K562 (cell line): ENCODE measurements around the gene TNFRSF19. TPM values are rescaled to one million over a fixed set of nuclear protein-coding genes. Genes with fewer than 3 reads are reported as not detected.

Experiments used
- ATAC-seq: fragments of 200-7000 bp; cut with Tn5 transposase; 3 replicates; pipeline ENCODE4 v1.9.1; 2020; ENCODE audit warnings: moderate library complexity
- BruUV-seq: library from RNA; stranded (reverse); fragments of 400-500 nt; replicated peaks from 2 replicates; lab custom pipeline; 2021; lab: Mats Ljungman, UMichigan
- CTCF ChIA-PET: fragments of 300-600 bp; formaldehyde crosslinking; extraction: SDS; loops from one replicate; lab custom pipeline; 2021; ENCODE audit warnings: low intra/inter-chr PET ratio; lab: Yijun Ruan, JAX
- POLR2A ChIA-PET: fragments of 300-600, 350-650 bp; sonication (Branson Sonifier 250); formaldehyde crosslinking; extraction: SDS; loops from one replicate; lab custom pipeline; 2021; ENCODE audit warnings: antibody characterized with exemption, inconsistent platforms; lab: Yijun Ruan, JAX
- DNase-seq, 4 experiments: peaks; one replicate each; pipeline versions ENCODE4 v3.0.0 to v3.0.0-alpha.2; 2011 to 2018; ENCODE audit warnings: low spot score in 3 of 4, mixed read lengths in 3 of 4; ENCODE audit errors: extremely low read depth in 1 of 4
- FAIRE-seq: peaks from 2 replicates; lab custom pipeline; 2011; peaks lifted over from hg19 to GRCh38; lab: Jason Lieb, UNC
- H2AFZ ChIP-seq: 2 replicates; pipeline ENCODE4 v1.6.0; 2011; ENCODE audit warnings: low read depth, low read length, control low read depth, inconsistent platforms
- H3K27ac ChIP-seq: fragments of 200-600 bp; 3 replicates; pipeline ENCODE4 v1.8.0; 2011; ENCODE audit warnings: low read depth, mild to moderate bottlenecking, control low read depth, inconsistent platforms, low read length, moderate library complexity, mixed read lengths; ENCODE audit errors: extremely low read depth
- H3K27me3 ChIP-seq, 2 experiments: fragments of 300-600 bp in 1 of 2; 2 replicates in 1 of 2; 3 replicates in 1 of 2; pipeline versions ENCODE4 v1.6.0 to v1.8.0; 2011; ENCODE audit warnings: inconsistent platforms in 2 of 2, low read length in 2 of 2, mild to moderate bottlenecking in 1 of 2, mixed read lengths in 1 of 2, moderate library complexity in 1 of 2; ENCODE audit not compliant: control insufficient read depth in 2 of 2, insufficient read depth in 2 of 2
- H3K36me3 ChIP-seq: fragments of 300-600 bp; 3 replicates; pipeline ENCODE4 v1.8.0; 2011; ENCODE audit warnings: mild to moderate bottlenecking, low read length, inconsistent platforms; ENCODE audit not compliant: control insufficient read depth, insufficient read depth
- H3K4me1 ChIP-seq, 2 experiments: fragments of 200-600 bp in 1 of 2; replicated peaks in 1 of 2; 2 replicates in 1 of 2; 3 replicates in 1 of 2; pipeline versions ENCODE4 v1.5.1 to v1.8.0; 2011; ENCODE audit warnings: inconsistent platforms in 2 of 2, low read length in 2 of 2, mild to moderate bottlenecking in 1 of 2, mixed read lengths in 1 of 2, moderate library complexity in 1 of 2; ENCODE audit not compliant: control insufficient read depth in 2 of 2, insufficient read depth in 2 of 2
- H3K4me2 ChIP-seq: 2 replicates; pipeline ENCODE4 v1.6.1; 2011; ENCODE audit warnings: low read length, control low read depth, inconsistent platforms, mixed read lengths; ENCODE audit not compliant: insufficient read depth
- H3K4me3 ChIP-seq: fragments of 200-600 bp; sonication (generic), shearing (Covaris generic); 2 replicates; pipeline ENCODE4 v1.5.1; 2016; ENCODE audit warnings: control low read depth, inconsistent platforms
- H3K79me2 ChIP-seq: fragments of 200-600 bp; 3 replicates; pipeline ENCODE4 v1.8.0; 2011; ENCODE audit warnings: low read length, inconsistent platforms; ENCODE audit not compliant: control insufficient read depth, insufficient read depth
- H3K9ac ChIP-seq, 2 experiments: 2 replicates each; pipeline versions ENCODE4 v1.6.0 to v1.6.1; 2011; ENCODE audit warnings: low read depth in 2 of 2, low read length in 2 of 2, control low read depth in 1 of 2, inconsistent platforms in 1 of 2, mild to moderate bottlenecking in 1 of 2, mixed read lengths in 1 of 2; ENCODE audit not compliant: insufficient read depth in 1 of 2
- H3K9me1 ChIP-seq: one replicate; pipeline ENCODE4 v1.6.0; 2011; ENCODE audit warnings: inconsistent platforms, mild to moderate bottlenecking, low read length, moderate library complexity; ENCODE audit not compliant: control insufficient read depth, insufficient read depth
- H3K9me3 ChIP-seq: replicated peaks from 2 replicates; pipeline ENCODE4 v1.5.1; 2011; ENCODE audit warnings: low read depth, low read length, inconsistent platforms; ENCODE audit not compliant: control insufficient read depth, insufficient read depth
- H4K20me1 ChIP-seq: replicated peaks from 2 replicates; pipeline ENCODE4 v1.6.1; 2011; ENCODE audit warnings: low read length, inconsistent platforms, mixed read lengths; ENCODE audit not compliant: control insufficient read depth, insufficient read depth
- KAT2B ChIP-seq: IDR thresholded peaks from one replicate; pipeline ENCODE4 v1.6.1; 2012; ENCODE audit warnings: low read depth, mild to moderate bottlenecking, control low read depth, inconsistent platforms, low read length, moderate library complexity
- SRSF7 ChIP-seq: fragments of 200-400 bp; formaldehyde crosslinking; optimal IDR thresholded peaks from 2 replicates; pipeline ENCODE3; 2017; ENCODE audit warnings: mild to moderate bottlenecking, low read depth, low read length
- ZC3H8 ChIP-seq: fragments of 450-650 bp; IDR thresholded peaks from 2 replicates; pipeline ENCODE4 v1.6.1; 2017
- WGBS: fragments of 100-300 bp; shearing (Covaris generic); methylation state at CpG from one replicate; pipeline ENCODE4 v1.1.6; 2016; ENCODE audit warnings: low coverage, mixed read lengths; ENCODE audit not compliant: insufficient coverage; ENCODE audit errors: missing lambda C conversion rate; 5-methylcytosine and 5-hydroxymethylcytosine counted together
- in situ Hi-C: fragments of 300-500 bp; cut with MboI; formaldehyde crosslinking; loops from 4 replicates; pipeline ENCODE4 v1.15.0; 2018; ENCODE audit warnings: inconsistent platforms, mixed read lengths
- intact Hi-C: fragments of 100-400 bp; cut with micrococcal nuclease; formaldehyde crosslinking; loops from 2 replicates; pipeline ENCODE4 v1.14.2; 2022
- polyA plus RNA-seq, 8 experiments: library from polyadenylated mRNA; depleted of rRNA in 4 of 8; stranded (reverse) in 5 of 8; unstranded in 3 of 8; fragments of >200 nt; fragmentation: Nextera tagmentation in 2 of 8; fragmentation: Illumina TruSeq in 1 of 8; extraction: Ambion mirVana in 2 of 8; extraction: Trizol in 1 of 8; gene quantifications; 2 replicates each; pipeline versions ENCODE4 v1.2.1 to v1.2.3, GENCODE V29; 2011 to 2014; ENCODE audit warnings: inconsistent platforms in 1 of 8, missing spikeins in 1 of 8
- total RNA-seq, 7 experiments: library from RNA; depleted of rRNA in 6 of 7; stranded (reverse); fragments of >200 nt in 6 of 7; fragmentation: Illumina TruSeq in 2 of 7; extraction: Trizol in 2 of 7; gene quantifications; 2 replicates each; pipeline versions ENCODE4 v1.2.1 to v1.2.3, GENCODE V29; 2011 to 2021; ENCODE audit warnings: low replicate concordance in 1 of 7
- TF ChIP-seq, protein P1 (sequence below), 2 experiments: fragments of 450-650 bp; formaldehyde crosslinking in 1 of 2; IDR thresholded peaks; 2 replicates each; pipeline versions ENCODE4 v1.4.0 to v1.6.1; 2014 to 2020; ENCODE audit warnings: mild to moderate bottlenecking in 2 of 2, borderline replicate concordance in 1 of 2, low read depth in 1 of 2
- TF ChIP-seq, protein P2 (sequence below): fragments of 250-450 bp; sonication (Bioruptor Pico); IDR thresholded peaks from 2 replicates; pipeline ENCODE4 v1.5.0; 2022; ENCODE audit warnings: mild to moderate bottlenecking
- TF ChIP-seq, protein P3 (sequence below): fragments of 450-650 bp; formaldehyde crosslinking; IDR thresholded peaks from 2 replicates; pipeline ENCODE4 v1.4.0; 2020; ENCODE audit warnings: mild to moderate bottlenecking, moderate library complexity
- TF ChIP-seq, protein P4 (sequence below), 2 experiments: fragments of 450-650 bp in 1 of 2; sonication (generic) in 1 of 2; formaldehyde crosslinking; conservative IDR thresholded peaks; 2 replicates each; pipeline versions ENCODE4 v1.4.0 to v1.8.1; 2020 to 2022; ENCODE audit warnings: mild to moderate bottlenecking in 1 of 2, missing genetic modification reagents in 1 of 2

TNFRSF19 gene
- total and polyA plus RNA-seq, 9 of the 15 experiments (the other 6 are each of a cell fraction or from before 2014, with no cell fraction given) = 0.01 to 0.07 TPM; not detected in 7

DNA sequence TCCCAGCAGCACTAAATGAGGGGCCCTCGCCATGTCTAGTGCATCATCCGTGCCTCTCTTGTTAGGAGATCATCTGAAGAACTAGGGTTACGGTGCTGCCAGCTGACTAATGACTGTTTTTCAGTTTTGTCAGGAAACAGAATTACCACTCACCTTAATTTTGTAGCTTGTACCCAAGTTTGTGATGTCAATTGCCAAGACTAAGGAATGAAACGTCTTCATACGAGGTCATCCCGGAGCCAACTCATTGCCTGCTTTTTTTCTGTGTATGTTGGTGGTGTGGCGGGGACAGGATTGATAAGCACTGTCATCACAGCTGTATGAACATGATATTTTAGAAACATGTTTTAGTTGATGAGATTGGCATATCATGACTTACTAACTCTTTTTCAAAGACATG is 100.6 kb downstream of the TNFRSF19 start:
- Histone ChIP-seq H3K4me2 (no peak overlapping the region), H4K20me1 (no peaks in the 10 kb centered on the region), H3K27ac (no peak overlapping the region), H3K4me1 (no peaks in the 10 kb centered on the region), H3K9ac (no peak overlapping the region), H2AFZ (no peak overlapping the region), H3K9me3 (no peaks in the 10 kb centered on the region), H3K9me1 (no peaks in the 10 kb centered on the region), H3K36me3 (no peaks in the 10 kb centered on the region), H3K27me3 (peaks cover 2 to 5% of the 10 kb centered on the region in 2 experiments; a peak in 2 of 5 replicates), H3K79me2 (no peaks in the 10 kb centered on the region), H3K4me3 (no peak overlapping the region)
- FAIRE-seq (no peak), DNase-seq (no peak), ATAC-seq (no peak)
- CTCF ChIA-PET = no interaction called here
- intact Hi-C loops = no loop called here
- 5% methylated on average over 5 of the region's 7 CpGs for WGBS
- in situ Hi-C loops = no loop called here
- POLR2A ChIA-PET = no interaction called here
- BruUV-seq = no TSS peak
- TF ChIP-seq SRSF7 (no peak), ZC3H8 (no peak), KAT2B (no peak)
- TF ChIP-seq, protein P1, sequence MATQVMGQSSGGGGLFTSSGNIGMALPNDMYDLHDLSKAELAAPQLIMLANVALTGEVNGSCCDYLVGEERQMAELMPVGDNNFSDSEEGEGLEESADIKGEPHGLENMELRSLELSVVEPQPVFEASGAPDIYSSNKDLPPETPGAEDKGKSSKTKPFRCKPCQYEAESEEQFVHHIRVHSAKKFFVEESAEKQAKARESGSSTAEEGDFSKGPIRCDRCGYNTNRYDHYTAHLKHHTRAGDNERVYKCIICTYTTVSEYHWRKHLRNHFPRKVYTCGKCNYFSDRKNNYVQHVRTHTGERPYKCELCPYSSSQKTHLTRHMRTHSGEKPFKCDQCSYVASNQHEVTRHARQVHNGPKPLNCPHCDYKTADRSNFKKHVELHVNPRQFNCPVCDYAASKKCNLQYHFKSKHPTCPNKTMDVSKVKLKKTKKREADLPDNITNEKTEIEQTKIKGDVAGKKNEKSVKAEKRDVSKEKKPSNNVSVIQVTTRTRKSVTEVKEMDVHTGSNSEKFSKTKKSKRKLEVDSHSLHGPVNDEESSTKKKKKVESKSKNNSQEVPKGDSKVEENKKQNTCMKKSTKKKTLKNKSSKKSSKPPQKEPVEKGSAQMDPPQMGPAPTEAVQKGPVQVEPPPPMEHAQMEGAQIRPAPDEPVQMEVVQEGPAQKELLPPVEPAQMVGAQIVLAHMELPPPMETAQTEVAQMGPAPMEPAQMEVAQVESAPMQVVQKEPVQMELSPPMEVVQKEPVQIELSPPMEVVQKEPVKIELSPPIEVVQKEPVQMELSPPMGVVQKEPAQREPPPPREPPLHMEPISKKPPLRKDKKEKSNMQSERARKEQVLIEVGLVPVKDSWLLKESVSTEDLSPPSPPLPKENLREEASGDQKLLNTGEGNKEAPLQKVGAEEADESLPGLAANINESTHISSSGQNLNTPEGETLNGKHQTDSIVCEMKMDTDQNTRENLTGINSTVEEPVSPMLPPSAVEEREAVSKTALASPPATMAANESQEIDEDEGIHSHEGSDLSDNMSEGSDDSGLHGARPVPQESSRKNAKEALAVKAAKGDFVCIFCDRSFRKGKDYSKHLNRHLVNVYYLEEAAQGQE (IDR thresholded peaks at IDR 0.05; ENCODE audit: borderline replicate concordance) = no peak
- TF ChIP-seq, protein P1 (CRISPR knock-in tag; IDR thresholded peaks at IDR 0.05; ENCODE audit: low read depth) = no peak
- TF ChIP-seq, protein P2, sequence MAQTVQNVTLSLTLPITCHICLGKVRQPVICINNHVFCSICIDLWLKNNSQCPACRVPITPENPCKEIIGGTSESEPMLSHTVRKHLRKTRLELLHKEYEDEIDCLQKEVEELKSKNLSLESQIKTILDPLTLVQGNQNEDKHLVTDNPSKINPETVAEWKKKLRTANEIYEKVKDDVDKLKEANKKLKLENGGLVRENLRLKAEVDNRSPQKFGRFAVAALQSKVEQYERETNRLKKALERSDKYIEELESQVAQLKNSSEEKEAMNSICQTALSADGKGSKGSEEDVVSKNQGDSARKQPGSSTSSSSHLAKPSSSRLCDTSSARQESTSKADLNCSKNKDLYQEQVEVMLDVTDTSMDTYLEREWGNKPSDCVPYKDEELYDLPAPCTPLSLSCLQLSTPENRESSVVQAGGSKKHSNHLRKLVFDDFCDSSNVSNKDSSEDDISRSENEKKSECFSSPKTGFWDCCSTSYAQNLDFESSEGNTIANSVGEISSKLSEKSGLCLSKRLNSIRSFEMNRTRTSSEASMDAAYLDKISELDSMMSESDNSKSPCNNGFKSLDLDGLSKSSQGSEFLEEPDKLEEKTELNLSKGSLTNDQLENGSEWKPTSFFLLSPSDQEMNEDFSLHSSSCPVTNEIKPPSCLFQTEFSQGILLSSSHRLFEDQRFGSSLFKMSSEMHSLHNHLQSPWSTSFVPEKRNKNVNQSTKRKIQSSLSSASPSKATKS (CRISPR knock-in tag) = no peak
- TF ChIP-seq, protein P3, sequence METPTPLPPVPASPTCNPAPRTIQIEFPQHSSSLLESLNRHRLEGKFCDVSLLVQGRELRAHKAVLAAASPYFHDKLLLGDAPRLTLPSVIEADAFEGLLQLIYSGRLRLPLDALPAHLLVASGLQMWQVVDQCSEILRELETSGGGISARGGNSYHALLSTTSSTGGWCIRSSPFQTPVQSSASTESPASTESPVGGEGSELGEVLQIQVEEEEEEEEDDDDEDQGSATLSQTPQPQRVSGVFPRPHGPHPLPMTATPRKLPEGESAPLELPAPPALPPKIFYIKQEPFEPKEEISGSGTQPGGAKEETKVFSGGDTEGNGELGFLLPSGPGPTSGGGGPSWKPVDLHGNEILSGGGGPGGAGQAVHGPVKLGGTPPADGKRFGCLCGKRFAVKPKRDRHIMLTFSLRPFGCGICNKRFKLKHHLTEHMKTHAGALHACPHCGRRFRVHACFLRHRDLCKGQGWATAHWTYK (CRISPR knock-in tag) = no peak
- TF ChIP-seq, protein P4, sequence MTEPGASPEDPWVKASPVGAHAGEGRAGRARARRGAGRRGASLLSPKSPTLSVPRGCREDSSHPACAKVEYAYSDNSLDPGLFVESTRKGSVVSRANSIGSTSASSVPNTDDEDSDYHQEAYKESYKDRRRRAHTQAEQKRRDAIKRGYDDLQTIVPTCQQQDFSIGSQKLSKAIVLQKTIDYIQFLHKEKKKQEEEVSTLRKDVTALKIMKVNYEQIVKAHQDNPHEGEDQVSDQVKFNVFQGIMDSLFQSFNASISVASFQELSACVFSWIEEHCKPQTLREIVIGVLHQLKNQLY (CRISPR knock-in tag; conservative IDR thresholded peaks at IDR 0.05) = no peak
